GM18505 (cell line): ENCODE measurements around the gene TUBGCP3.

Experiments
- ATAC-seq: cut with Tn5 transposase; IDR thresholded peaks from one replicate; pipeline ENCODE4 v1.9.1; 2021; ENCODE audit not compliant: unreplicated experiment
- POLR2A ChIP-seq: IDR thresholded peaks from 4 replicates; pipeline ENCODE4 v1.6.1; 2011; ENCODE audit warnings: borderline replicate concordance; ENCODE audit not compliant: insufficient read depth, insufficient read length; ENCODE audit errors: extremely low read depth

Gene TUBGCP3

DNA sequence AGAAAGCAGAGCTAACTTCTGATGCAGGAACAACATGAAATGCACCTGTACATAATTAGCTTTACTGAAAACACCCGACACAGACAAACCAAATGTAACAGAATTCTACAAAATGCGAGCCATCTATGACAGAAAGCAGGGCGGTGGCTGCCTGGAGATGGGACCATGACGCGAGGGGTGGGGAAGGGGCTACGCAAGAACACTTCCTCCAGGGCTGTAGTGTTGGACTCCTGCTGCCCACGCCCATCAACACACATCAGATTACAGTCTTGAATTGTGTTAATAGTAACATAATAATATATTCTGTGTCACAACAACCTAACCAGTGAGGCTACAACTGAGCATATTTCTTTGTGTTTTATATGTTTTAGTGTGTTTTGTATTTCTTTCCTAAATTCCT lies 108.6 kb downstream of the TUBGCP3 start:
- no peak for ATAC-seq
- TF ChIP-seq POLR2A, result no peak

DNA sequence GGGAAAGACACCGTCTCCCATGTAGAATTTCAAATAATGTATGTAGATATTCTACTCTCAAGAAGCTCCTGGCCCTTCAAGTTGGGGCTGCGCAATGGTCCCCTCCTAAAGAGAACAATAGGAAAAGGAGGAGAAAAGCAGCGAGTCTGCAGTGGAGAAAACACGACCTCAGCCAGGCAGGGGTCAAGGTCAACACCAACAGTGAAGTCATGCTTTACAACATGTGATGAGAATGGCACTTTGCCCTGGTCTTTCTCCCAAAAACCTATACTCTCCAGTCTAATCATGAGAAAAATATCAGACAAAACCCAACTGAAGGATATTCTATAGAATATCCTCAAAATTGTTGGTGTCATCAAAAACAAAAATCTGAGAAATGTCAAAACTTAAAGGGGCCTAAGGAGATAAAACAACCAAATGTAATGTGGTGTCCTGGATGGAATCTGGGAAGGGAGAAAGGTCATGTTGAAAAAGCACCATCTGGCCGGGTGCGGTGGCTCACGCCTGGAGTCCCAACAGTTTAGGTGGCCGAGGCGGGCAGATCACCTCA lies 110.8 kb downstream of the TUBGCP3 start:
- no peak for ATAC-seq
- no peak for TF ChIP-seq POLR2A

DNA sequence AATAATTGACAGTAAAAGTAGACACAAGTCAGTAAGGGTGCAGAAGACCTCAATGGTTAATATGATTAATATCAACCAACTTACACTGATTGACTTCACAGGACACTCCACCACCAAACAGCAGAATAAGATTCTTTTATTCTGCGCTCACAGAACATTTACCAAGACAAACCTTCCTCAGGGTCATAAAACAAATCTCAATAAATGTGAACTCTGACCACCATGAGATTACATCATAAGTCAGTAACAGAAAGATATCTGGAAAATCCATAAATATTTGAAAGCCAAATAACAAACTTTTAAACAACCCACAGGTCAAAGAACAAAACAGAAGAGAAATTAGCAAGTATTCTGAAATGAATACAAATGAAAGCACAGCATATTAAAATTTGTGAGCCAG lies 112.1 kb downstream of the TUBGCP3 start:
- no peak for TF ChIP-seq POLR2A
- ATAC-seq, result no peak

DNA sequence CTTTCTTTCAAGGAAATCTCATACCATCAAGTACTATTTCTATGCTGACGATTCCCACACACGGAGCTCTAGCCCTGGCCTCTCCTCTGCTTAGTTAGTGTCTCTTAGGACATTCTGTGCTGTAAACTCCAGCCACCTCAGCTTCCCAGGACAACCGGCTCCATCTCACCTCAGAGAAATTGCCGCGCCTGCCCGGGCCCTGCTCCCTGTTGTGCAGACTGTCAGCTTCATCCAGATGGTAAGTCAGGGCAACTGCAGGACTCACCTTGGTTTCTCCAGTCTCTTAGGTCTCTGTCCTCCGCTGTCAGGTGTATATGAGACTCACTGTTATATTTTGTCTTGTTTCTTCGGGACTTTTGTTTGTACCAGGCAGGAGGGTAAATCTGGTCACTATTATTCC lies 113.1 kb downstream of the TUBGCP3 start:
- TF ChIP-seq POLR2A, result no peak
- ATAC-seq, result no peak

DNA sequence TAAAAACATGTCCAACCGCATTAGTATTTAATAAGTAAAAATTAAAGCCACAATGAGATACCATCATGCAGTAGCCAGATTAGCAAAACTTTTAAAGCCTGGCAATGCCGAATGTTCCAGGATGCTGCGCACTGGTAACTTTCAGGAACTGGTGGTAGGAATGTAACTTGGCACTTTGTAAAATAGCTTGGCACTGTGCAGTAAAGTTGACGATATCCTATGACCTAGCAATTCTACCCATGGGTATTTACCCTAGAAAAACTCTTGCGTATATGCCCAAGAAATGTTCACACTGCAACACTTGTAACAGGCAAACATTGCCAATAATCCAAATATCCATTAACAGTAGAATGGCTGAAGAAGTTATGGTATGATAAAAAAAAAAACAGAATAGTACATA lies 114.1 kb downstream of the TUBGCP3 start:
- no peak for ATAC-seq
- no peak for TF ChIP-seq POLR2A

DNA sequence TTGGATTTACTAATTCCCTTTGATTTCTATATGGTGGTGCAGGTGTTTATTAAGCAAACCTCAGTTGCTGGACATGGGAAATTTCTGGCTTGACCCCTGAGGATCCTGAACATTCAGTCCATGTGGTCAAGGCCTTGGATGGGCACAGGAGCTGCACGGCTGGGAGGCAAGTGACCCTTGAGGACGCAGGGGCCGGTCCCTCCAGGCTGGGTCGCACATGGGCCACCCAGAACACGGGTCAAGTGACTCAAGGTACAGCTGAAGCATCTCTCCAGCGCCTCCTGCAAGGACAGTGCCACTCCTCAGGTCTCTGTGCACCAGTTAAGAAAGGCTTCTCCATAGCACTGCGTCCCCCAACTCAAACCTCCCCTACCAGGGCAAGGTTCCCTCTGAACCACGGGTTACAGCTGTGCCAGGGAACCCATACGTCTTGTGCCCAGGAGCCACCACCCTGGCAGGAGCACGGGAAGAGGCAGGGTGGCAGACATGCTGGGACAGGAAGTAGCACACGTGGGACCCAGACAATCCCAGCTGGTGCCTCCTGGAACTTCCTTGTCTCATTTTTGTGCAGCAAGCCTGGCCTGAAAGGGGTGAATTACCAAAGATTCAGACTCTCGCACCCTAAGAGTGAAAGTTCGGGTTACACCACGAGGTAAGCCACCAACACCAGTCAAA lies 118.7 kb downstream of the TUBGCP3 start:
- TF ChIP-seq POLR2A, result no peak
- no peak for ATAC-seq

DNA sequence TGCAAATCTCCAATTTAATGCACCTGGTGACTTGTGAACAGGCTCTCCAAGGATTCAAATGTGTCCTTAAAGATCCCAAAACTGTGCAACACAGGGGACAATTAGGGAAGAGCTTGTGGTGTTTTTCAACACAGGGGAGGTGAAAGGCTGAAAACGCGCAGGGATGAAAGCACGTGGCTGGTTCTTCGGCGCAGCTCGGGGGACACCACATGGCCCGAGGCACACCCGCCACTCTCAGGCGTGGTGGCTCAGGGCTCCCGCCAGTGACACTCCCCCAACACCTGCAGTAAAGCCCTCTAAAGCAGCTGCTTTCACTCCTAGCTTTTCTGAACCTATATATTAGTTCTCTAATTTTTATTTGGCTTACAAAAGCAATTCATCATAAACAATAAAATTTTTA lies 119.9 kb downstream of the TUBGCP3 start:
- TF ChIP-seq POLR2A, result no peak
- no peak for ATAC-seq

DNA sequence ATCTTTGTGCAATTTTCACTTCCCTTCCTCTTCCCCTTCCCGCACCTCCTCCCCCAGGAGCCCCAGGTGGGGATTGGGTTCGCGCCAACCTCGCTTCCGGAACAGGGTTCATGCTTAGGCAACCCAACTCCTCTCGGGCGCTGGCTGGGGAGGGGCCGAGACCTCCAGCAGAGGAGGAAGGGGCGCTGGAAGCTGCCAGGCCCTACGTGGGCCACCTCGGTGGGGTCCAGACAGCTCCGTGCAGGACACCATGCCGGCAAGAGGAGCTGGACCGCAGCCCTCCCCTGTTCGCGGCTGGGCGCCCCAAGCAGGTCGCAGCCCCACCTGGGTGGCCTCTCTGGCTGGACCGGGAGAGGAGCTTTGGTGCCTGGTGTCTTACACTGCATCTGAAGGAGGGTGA lies 120.7 kb downstream of the TUBGCP3 start:
- no peak for ATAC-seq
- TF ChIP-seq POLR2A, result no peak

DNA sequence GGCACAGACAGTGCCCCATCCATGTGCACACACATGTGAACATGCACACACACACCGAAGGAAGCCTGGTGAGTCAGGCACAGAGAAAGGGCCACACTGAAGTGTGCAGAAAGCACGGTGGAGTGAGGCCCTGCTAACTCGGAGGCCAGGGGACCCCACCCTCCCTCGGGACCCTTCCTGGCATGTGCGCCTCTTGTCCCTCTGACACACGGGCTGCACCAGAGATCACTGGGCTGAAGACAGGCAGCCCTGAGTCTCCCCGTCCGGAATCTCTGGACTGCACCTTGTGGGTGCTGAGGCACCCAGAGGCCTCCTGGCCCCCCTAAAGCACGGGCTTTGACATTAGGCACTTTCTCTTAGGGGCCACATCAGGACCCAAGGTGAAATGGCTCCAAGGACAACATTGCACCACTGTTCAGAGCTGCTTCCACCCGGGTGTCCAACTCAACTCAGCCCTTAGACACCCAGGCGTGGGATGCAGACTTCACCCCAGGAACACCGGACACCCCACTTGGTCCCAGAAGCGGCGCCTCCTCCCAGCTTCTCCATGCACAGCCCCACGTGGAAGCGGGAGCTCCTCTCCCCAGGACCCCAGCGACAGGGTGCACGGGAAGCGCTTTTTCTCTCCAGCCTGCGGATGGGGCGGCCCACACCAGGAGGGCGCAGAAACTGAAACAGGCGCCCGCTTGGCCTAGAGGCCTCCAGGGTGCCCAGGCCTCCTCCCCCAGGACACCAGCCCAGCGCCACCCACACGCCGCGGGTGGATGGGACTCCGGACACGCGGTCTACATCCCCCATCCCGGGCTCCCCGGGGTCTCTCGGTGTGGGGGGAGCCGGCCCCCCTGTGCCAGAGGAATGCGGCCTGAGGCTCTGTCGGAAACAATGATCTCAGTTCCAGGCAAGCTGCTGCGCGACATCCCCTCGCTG lies 121.6 kb downstream of the TUBGCP3 start:
- no peak for ATAC-seq
- no peak for TF ChIP-seq POLR2A

DNA sequence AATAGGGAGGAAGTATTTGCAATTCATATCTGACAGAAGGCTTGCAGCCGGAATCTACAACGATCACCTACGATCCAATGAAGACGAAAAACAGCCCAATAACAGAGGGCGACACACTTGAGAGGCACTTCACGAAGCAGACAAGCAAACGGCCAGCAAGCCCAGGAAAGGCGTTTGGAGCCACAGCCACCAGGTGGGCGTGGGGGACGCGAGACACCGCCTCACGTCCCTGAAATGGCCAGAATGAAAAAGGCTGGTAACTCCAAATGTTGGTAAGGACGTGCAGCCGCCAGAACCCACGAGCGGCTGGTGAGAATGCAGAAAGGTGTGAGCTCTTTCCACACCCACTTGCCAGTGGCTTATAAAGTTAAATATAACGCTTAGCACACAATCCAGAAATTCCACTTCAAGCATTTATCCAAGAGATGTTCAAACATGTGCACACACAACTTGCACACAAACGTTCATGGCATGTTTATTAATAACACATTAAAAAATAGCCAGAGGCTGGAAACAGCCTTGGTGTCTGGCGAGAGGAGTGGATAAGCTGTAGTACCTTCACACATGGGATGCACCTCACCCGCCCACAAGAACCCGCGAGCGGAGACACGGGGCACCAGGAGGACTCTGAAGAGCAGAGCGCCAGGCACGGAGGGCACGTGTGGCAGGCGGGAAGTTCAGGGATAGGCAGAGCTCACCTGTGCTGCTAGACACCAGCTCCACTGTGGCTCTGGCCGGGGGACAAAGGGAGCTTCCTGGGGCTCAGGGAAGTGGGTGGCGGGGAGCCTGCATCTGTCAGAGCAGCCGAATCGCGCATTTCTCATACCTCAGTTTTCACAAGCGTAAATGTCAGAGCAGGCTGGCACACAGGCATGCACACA lies 122.5 kb downstream of the TUBGCP3 start:
- no peak for ATAC-seq
- TF ChIP-seq POLR2A, result no peak

DNA sequence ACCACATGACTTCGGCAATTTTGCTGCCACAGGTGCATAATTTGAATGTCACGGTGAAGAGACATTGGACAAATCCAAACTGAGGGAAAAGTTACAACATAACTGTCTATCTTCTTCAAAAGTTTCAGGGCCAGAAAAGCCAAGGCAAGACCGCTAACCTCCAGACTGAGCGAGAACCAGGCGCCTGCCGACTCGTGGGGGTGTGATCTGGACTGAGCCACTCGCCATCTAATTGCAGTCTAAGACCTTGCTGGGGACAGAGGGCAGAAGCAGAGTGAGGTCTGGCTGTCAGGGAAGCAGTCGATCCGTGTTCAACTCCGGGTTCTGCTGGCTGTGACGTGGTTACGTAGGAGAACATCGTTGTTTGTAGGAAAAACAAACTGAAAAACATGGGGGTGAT lies 123.2 kb downstream of the TUBGCP3 start:
- no peak for TF ChIP-seq POLR2A
- ATAC-seq, result no peak

DNA sequence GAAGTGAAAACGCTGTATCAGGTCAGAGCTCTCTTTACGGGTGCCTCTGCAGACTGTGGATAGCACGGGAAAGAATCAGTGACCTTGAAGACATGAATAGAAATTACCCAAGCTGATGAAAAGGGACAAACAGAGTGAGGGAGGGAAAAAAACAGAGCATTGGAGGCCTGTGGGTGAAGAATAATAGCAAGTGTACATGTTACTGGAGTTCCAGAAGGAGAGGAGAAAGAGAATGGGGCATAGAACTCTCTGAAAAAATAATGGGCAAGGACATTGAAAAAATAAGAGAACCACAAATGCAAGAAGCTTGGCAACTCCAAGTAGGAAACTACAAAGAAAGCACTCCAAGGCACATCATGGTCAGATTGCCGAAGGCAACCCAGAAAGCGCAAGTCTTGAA lies 125.5 kb downstream of the TUBGCP3 start:
- no peak for ATAC-seq
- TF ChIP-seq POLR2A, result no peak

DNA sequence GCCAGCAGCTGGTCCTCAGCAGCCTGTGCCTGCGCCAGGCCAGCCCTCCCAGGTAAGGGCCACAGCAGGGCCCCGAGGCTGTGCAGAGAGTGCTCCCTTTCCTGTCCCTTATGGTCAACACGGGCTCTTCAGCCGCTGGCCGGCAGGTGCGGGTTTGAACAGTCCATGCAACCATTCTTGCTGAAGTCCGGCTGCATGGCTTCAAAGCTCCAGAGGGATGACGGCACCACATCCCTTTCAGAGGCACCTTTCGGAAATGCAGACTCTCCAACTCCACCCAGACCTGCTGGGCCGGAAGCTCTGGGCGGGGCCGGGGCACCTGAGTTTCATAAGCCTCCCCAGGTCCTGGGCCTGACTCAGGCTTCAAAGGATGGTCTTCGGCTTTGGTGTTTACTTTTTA lies 130.5 kb downstream of the TUBGCP3 start:
- no peak for ATAC-seq
- TF ChIP-seq POLR2A, result no peak
